Measurements from ENCODE around the gene SPEM2.
A peak's percentile ranks its signal among the peaks of the same experiment; 100 is the strongest.

Gene SPEM2

GRCh38 chr17:7403977-7404736 lies 21.3 kb upstream of the SPEM2 start, which contains the start of gene TMEM256:
Gene TMEM256, minus strand, starts transcription at chr17:7404097. Its CDS starts 13 bp downstream, at chr17:7404084.
- peak; percentile 94 to 98 (median 95) for DNase-seq

GRCh38 chr17:7404737-7405349 lies 20.6 kb upstream of the SPEM2 start:
- DNase-seq: peak; percentile 49 to 75 (median 56)

- DNase-seq: peak in 2 of 3 experiments; percentile 7 to 23
These were observed 19.8 kb upstream of the SPEM2 start for GRCh38 chr17:7405350-7406234.

- peak in 2 of 3 experiments; percentile 6 to 44 for DNase-seq
These were observed 19.1 kb upstream of the SPEM2 start for GRCh38 chr17:7406235-7406825.

GRCh38 chr17:7407082-7407481 lies 18.3 kb upstream of the SPEM2 start:
- no peak for DNase-seq

GRCh38 chr17:7407485-7408251 lies 17.7 kb upstream of the SPEM2 start, which contains the start of gene NLGN2:
Gene NLGN2, plus strand, starts transcription at chr17:7407845. Its CDS starts 411 bp downstream, at chr17:7408256.
- no peak for DNase-seq

- no peak for DNase-seq
These were observed 17.1 kb upstream of the SPEM2 start for GRCh38 chr17:7408252-7408727.

GRCh38 chr17:7408863-7409262 lies 16.6 kb upstream of the SPEM2 start:
- DNase-seq: no peak

GRCh38 chr17:7409716-7410115 lies 15.7 kb upstream of the SPEM2 start:
- DNase-seq: no peak

- DNase-seq: no peak
These were observed 14.6 kb upstream of the SPEM2 start for GRCh38 chr17:7410634-7411426.

- no peak for DNase-seq
These were observed 14.0 kb upstream of the SPEM2 start for GRCh38 chr17:7411427-7411750.

GRCh38 chr17:7413346-7413985 lies 11.9 kb upstream of the SPEM2 start:
- DNase-seq: no peak

- DNase-seq: no peak
These were observed 10.6 kb upstream of the SPEM2 start for GRCh38 chr17:7414837-7415236.

GRCh38 chr17:7415784-7416183 lies 9.6 kb upstream of the SPEM2 start:
- DNase-seq: no peak

- no peak for DNase-seq
These were observed 9.1 kb upstream of the SPEM2 start for GRCh38 chr17:7416323-7416722.

- DNase-seq: no peak
These were observed 8.3 kb upstream of the SPEM2 start for GRCh38 chr17:7417056-7417655.

GRCh38 chr17:7418472-7419152 lies 6.8 kb upstream of the SPEM2 start:
- no peak for DNase-seq

- DNase-seq: no peak
These were observed 5.4 kb upstream of the SPEM2 start, which contains the start of gene SPEM1 for GRCh38 chr17:7419819-7420610. Gene SPEM1, plus strand, starts transcription at chr17:7420324. Its CDS starts 61 bp downstream, at chr17:7420385.

- no peak for DNase-seq
These were observed 4.2 kb upstream of the SPEM2 start for GRCh38 chr17:7421186-7421585.
